GM19023 (cell line): ENCODE data around the gene ZC3H15.
"Not testable (repeated sequence)": the region's sequence is repeated elsewhere in the genome, so short reads cannot be mapped to it uniquely, and the experiment has no call there.

ENCODE experiments used
- ATAC-seq: cut with Tn5 transposase; IDR thresholded peaks from one replicate; pipeline ENCODE4 v1.9.1; 2021; ENCODE audit warnings: mild to moderate bottlenecking, moderate library complexity; ENCODE audit not compliant: unreplicated experiment

The ZC3H15 gene

GRCh38 chr2:186485871-186486650 is at the start of gene ZC3H15:
Gene ZC3H15, plus strand, starts transcription at chr2:186486260. Its CDS starts 123 bp downstream, at chr2:186486383.
- ATAC-seq: peak; percentile 82

GRCh38 chr2:186437719-186438118 is 48.3 kb upstream of the ZC3H15 start:
- ATAC-seq: no peak

GRCh38 chr2:186439673-186440095 is 46.4 kb upstream of the ZC3H15 start:
- ATAC-seq: not testable (repeated sequence)

GRCh38 chr2:186440506-186440905 is 45.6 kb upstream of the ZC3H15 start:
- no peak for ATAC-seq

GRCh38 chr2:186442885-186443284 is 43.2 kb upstream of the ZC3H15 start:
- ATAC-seq: no peak

GRCh38 chr2:186443851-186444250 is 42.2 kb upstream of the ZC3H15 start:
- no peak for ATAC-seq

- no peak for ATAC-seq
These were observed 40.6 kb upstream of the ZC3H15 start for GRCh38 chr2:186445506-186445905.

GRCh38 chr2:186455613-186456012 is 30.4 kb upstream of the ZC3H15 start:
- ATAC-seq: no peak

- no peak for ATAC-seq
These were observed 29.1 kb upstream of the ZC3H15 start for GRCh38 chr2:186456941-186457340.

GRCh38 chr2:186457908-186458307 is 28.2 kb upstream of the ZC3H15 start:
- ATAC-seq: no peak

GRCh38 chr2:186459009-186459408 is 27.1 kb upstream of the ZC3H15 start:
- ATAC-seq: no peak

- peak; percentile 68 for ATAC-seq
These were observed 25.6 kb upstream of the ZC3H15 start for GRCh38 chr2:186460465-186460864.

GRCh38 chr2:186466743-186467142 is 19.3 kb upstream of the ZC3H15 start:
- ATAC-seq: no peak

- no peak for ATAC-seq
These were observed 18.6 kb upstream of the ZC3H15 start for GRCh38 chr2:186467421-186467820.

GRCh38 chr2:186472722-186473493 is 13.2 kb upstream of the ZC3H15 start:
- ATAC-seq: not testable (repeated sequence)

GRCh38 chr2:186474239-186474638 is 11.8 kb upstream of the ZC3H15 start:
- peak; percentile 70 for ATAC-seq

GRCh38 chr2:186477790-186478189 is 8.3 kb upstream of the ZC3H15 start:
- peak; percentile 54 for ATAC-seq

- no peak for ATAC-seq
These were observed 5.1 kb upstream of the ZC3H15 start for GRCh38 chr2:186480991-186481390.

- no peak for ATAC-seq
These were observed 1.9 kb upstream of the ZC3H15 start for GRCh38 chr2:186484062-186484735.

GRCh38 chr2:186485576-186485870 is 537 bp upstream of the ZC3H15 start:
- ATAC-seq: peak; percentile 40
